Liver (tissue), 9 donors: ENCODE measurements around the gene GALK1. TPM values are rescaled to one million over a fixed set of nuclear protein-coding genes. Genes with fewer than 3 reads are reported as not detected.
A peak's percentile ranks its signal among the peaks of the same experiment; 100 is the strongest.

Source experiments
- DNase-seq: peaks from one replicate; pipeline ENCODE4 v3.0.0-alpha.2; 2017; ENCODE audit warnings: low spot score
- H3K27ac ChIP-seq, 2 donors: one replicate each; pipeline ENCODE4 v1.7.0; 2013; ENCODE audit warnings: inconsistent platforms in 2 of 2, low read length in 2 of 2, control low read depth in 1 of 2, low read depth in 1 of 2, mild to moderate bottlenecking in 1 of 2
- H3K27me3 ChIP-seq, 4 donors: one replicate each; pipeline versions ENCODE4 v1.6.1 to v1.7.0; 2013; ENCODE audit warnings: low read length in 3 of 4, inconsistent platforms in 1 of 4, mild to moderate bottlenecking in 1 of 4, moderate library complexity in 1 of 4; ENCODE audit not compliant: control insufficient read depth in 4 of 4, insufficient read depth in 4 of 4
- H3K36me3 ChIP-seq, 4 donors: one replicate each; pipeline versions ENCODE4 v1.6.1 to v1.7.0; 2013; ENCODE audit warnings: low read length in 3 of 4, mild to moderate bottlenecking in 3 of 4, low read depth in 1 of 4, moderate library complexity in 1 of 4; ENCODE audit not compliant: control insufficient read depth in 4 of 4, insufficient read depth in 3 of 4
- H3K4me1 ChIP-seq, 4 donors: one replicate each; pipeline versions ENCODE4 v1.6.1 to v1.7.0; 2013; ENCODE audit warnings: low read length in 3 of 4, mild to moderate bottlenecking in 3 of 4, moderate library complexity in 1 of 4; ENCODE audit not compliant: control insufficient read depth in 4 of 4, insufficient read depth in 4 of 4
- H3K4me3 ChIP-seq, 3 donors: one replicate each; pipeline versions ENCODE4 v1.6.1 to v1.7.0; 2013; ENCODE audit warnings: low read length in 3 of 3, control low read depth in 1 of 3, low read depth in 1 of 3, mild to moderate bottlenecking in 1 of 3
- H3K9ac ChIP-seq, 2 donors: one replicate each; pipeline ENCODE4 v1.7.0; 2013; ENCODE audit warnings: low read length in 2 of 2, mild to moderate bottlenecking in 2 of 2, moderate library complexity in 2 of 2, control low read depth in 1 of 2, low read depth in 1 of 2
- H3K9me3 ChIP-seq, 4 donors: one replicate each; pipeline versions ENCODE4 v1.6.1 to v1.7.0; 2013; ENCODE audit warnings: low read length in 3 of 4; ENCODE audit not compliant: control insufficient read depth in 4 of 4
- ATF3 ChIP-seq: IDR thresholded peaks from 2 replicates; pipeline ENCODE4 v1.6.1; 2016; ENCODE audit warnings: antibody characterized with exemption
- CTCF ChIP-seq: fragments of 150-350 bp; IDR thresholded peaks from 2 replicates; pipeline ENCODE4 v1.5.1; 2017; ENCODE audit warnings: improper control_type of control experiment, low read depth, low read length; ENCODE audit not compliant: missing input control
- EGR1 ChIP-seq, 2 donors: IDR thresholded peaks; 2 replicates each; pipeline ENCODE4 v1.6.1; 2016 to 2018; ENCODE audit warnings: antibody characterized with exemption in 2 of 2, low read depth in 2 of 2
- FOXA1 ChIP-seq: IDR thresholded peaks from 2 replicates; pipeline ENCODE4 v1.6.1; 2016; ENCODE audit warnings: antibody characterized with exemption
- FOXA2 ChIP-seq: IDR thresholded peaks from 2 replicates; pipeline ENCODE4 v1.6.1; 2016; ENCODE audit warnings: antibody characterized with exemption
- GABPA ChIP-seq, 2 donors: IDR thresholded peaks in 1 of 2; conservative IDR thresholded peaks in 1 of 2; 2 replicates each; pipeline ENCODE4 v1.6.1; 2016; ENCODE audit warnings: antibody characterized with exemption in 2 of 2, mild to moderate bottlenecking in 1 of 2, moderate library complexity in 1 of 2
- HNF4A ChIP-seq, 2 donors: conservative IDR thresholded peaks; 2 replicates each; pipeline ENCODE4 v1.6.1; 2016; ENCODE audit warnings: antibody characterized with exemption in 2 of 2, mild to moderate bottlenecking in 2 of 2
- HNF4G ChIP-seq: IDR thresholded peaks from 2 replicates; pipeline ENCODE4 v1.6.1; 2016; ENCODE audit warnings: antibody characterized with exemption
- JUND ChIP-seq, 2 donors: IDR thresholded peaks; 2 replicates each; pipeline ENCODE4 v1.6.1; 2016; ENCODE audit warnings: antibody characterized with exemption in 2 of 2
- MAX ChIP-seq: IDR thresholded peaks from 2 replicates; pipeline ENCODE4 v1.6.1; 2016; ENCODE audit warnings: antibody characterized with exemption
- NR2F2 ChIP-seq: IDR thresholded peaks from 2 replicates; pipeline ENCODE4 v1.6.1; 2016; ENCODE audit warnings: antibody characterized with exemption
- RAD21 ChIP-seq, 2 donors: IDR thresholded peaks; 2 replicates each; pipeline ENCODE4 v1.6.1; 2016; ENCODE audit warnings: antibody characterized with exemption in 2 of 2, mild to moderate bottlenecking in 2 of 2
- RXRA ChIP-seq, 2 donors: IDR thresholded peaks; 2 replicates each; pipeline ENCODE4 v1.6.1; 2017 to 2018; ENCODE audit warnings: antibody characterized with exemption in 2 of 2, mild to moderate bottlenecking in 1 of 2
- SP1 ChIP-seq: IDR thresholded peaks from 2 replicates; pipeline ENCODE4 v1.6.1; 2018; ENCODE audit warnings: antibody characterized with exemption, mild to moderate bottlenecking
- TAF1 ChIP-seq: conservative IDR thresholded peaks from 2 replicates; pipeline ENCODE4 v1.6.1; 2016; ENCODE audit warnings: antibody characterized with exemption, mild to moderate bottlenecking
- YY1 ChIP-seq: IDR thresholded peaks from 2 replicates; pipeline ENCODE4 v1.6.1; 2016; ENCODE audit warnings: antibody characterized with exemption, mild to moderate bottlenecking
- ZBTB33 ChIP-seq: IDR thresholded peaks from 2 replicates; pipeline ENCODE4 v1.6.1; 2016; ENCODE audit warnings: antibody characterized with exemption
- WGBS: extraction: QIAGEN DNeasy Blood & Tissue Kit; methylation state at CpG from one replicate; pipeline ENCODE4 v1.1.7; 2013; 5-methylcytosine and 5-hydroxymethylcytosine counted together
- polyA plus RNA-seq, 2 donors: library from polyadenylated mRNA; stranded (reverse) in 1 of 2; unstranded in 1 of 2; fragments of 200-250 nt in 1 of 2; fragments of >200 nt in 1 of 2; fragmentation: Nextera tagmentation in 1 of 2; extraction: Ambion mirVana in 1 of 2; gene quantifications; one replicate each; pipeline versions ENCODE4 v1.2.1 to v1.2.3, GENCODE V29; 2013 to 2015
- total RNA-seq, 2 donors: library from RNA; depleted of rRNA; stranded (reverse); fragments of >200 nt; gene quantifications; one replicate each; pipeline ENCODE4 v1.2.3, GENCODE V29; 2014
- donor health status: healthy.
- donor health status: healthy.
- donor health status: healthy.
- donor health status: healthy.
- donor health status: healthy.

GALK1 gene
- total and polyA plus RNA-seq, 4 donors = 59.0 to 230 (median 95.9) TPM

GRCh38 chr17:75808549-75808904, 43.5 kb upstream of the GALK1 start:
- TF ChIP-seq CTCF = no peak
- TF ChIP-seq JUND (IDR thresholded peaks at IDR 0.05) = no peak
- TF ChIP-seq NR2F2 = no peak
- no peak for TF ChIP-seq RXRA (IDR thresholded peaks at IDR 0.05)
- TF ChIP-seq FOXA1 = no peak
- WGBS = 85% methylated on average over 4 of the region's 4 CpGs
- Histone ChIP-seq H3K4me3 (no peak overlapping the region), H3K9me3 (no peaks in the 10 kb centered on the region), H3K27me3 (no peaks in the 10 kb centered on the region), H3K36me3 (peaks cover 6 to 22% (median 10%) of the 10 kb centered on the region in 4 donors), H3K9ac (no peak overlapping the region), H3K27ac (peak overlapping the region; percentile 17 to 46), H3K4me1 (peaks cover 0 to 27% (median 17%) of the 10 kb centered on the region in 4 donors)
- DNase-seq = no peak

- no peak overlapping the region for H3K27ac ChIP-seq
- no peak overlapping the region for H3K9ac ChIP-seq
- H3K4me1 ChIP-seq = peaks cover 0 to 27% (median 17%) of the 10 kb centered on the region in 4 donors
- WGBS = 94% methylated on average over 3 of the region's 3 CpGs
- no peaks in the 10 kb centered on the region for H3K27me3 ChIP-seq
- no peak for DNase-seq
- no peak overlapping the region for H3K4me3 ChIP-seq
- H3K36me3 ChIP-seq = peaks cover 5 to 17% (median 8%) of the 10 kb centered on the region in 4 donors
- no peak for TF ChIP-seq JUND (IDR thresholded peaks at IDR 0.05)
- no peak for TF ChIP-seq YY1
- TF ChIP-seq ATF3 = no peak
- no peak for TF ChIP-seq SP1
- TF ChIP-seq GABPA (IDR thresholded peaks at IDR 0.05 in 1 of 2, conservative IDR thresholded peaks at IDR 0.05 in 1 of 2) = no peak
- no peak for TF ChIP-seq NR2F2
- TF ChIP-seq RAD21 (IDR thresholded peaks at IDR 0.05) = no peak
- TF ChIP-seq EGR1 (IDR thresholded peaks at IDR 0.05; ENCODE audit: low read depth in 2 of 2) = no peak
- no peak for TF ChIP-seq TAF1
- TF ChIP-seq RXRA (IDR thresholded peaks at IDR 0.05) = no peak
- TF ChIP-seq CTCF = no peak
- H3K9me3 ChIP-seq = no peaks in the 10 kb centered on the region
Observed at GRCh38 chr17:75807861-75808260, 42.9 kb upstream of the GALK1 start.

- Histone ChIP-seq H3K9me3 (no peaks in the 10 kb centered on the region), H3K27ac (no peak overlapping the region)
- 91% methylated on average over 4 of the region's 4 CpGs for WGBS
- no peak for TF ChIP-seq FOXA2
- TF ChIP-seq MAX = no peak
- TF ChIP-seq ATF3 = no peak
- no peak for TF ChIP-seq FOXA1
- no peak for TF ChIP-seq HNF4A (conservative IDR thresholded peaks at IDR 0.05)
- no peak for TF ChIP-seq RAD21 (IDR thresholded peaks at IDR 0.05)
- TF ChIP-seq JUND (IDR thresholded peaks at IDR 0.05) = no peak
- TF ChIP-seq TAF1 = no peak
- TF ChIP-seq RXRA (IDR thresholded peaks at IDR 0.05) = no peak
- no peak for TF ChIP-seq CTCF
- TF ChIP-seq EGR1 (IDR thresholded peaks at IDR 0.05; ENCODE audit: low read depth in 2 of 2) = no peak
- no peak for TF ChIP-seq ZBTB33
- no peak for TF ChIP-seq GABPA (IDR thresholded peaks at IDR 0.05 in 1 of 2, conservative IDR thresholded peaks at IDR 0.05 in 1 of 2)
- no peak for TF ChIP-seq NR2F2
- no peak for TF ChIP-seq HNF4G
Observed at GRCh38 chr17:75806822-75807500, 42.0 kb upstream of the GALK1 start.

More at GRCh38 chr17:75806822-75807500, 42.0 kb upstream of the GALK1 start:
- no peak for DNase-seq
- H3K36me3 ChIP-seq = peaks cover 0 to 8% (median under 1%) of the 10 kb centered on the region in 4 donors
- no peaks in the 10 kb centered on the region for H3K27me3 ChIP-seq
- no peak overlapping the region for H3K4me3 ChIP-seq
- H3K4me1 ChIP-seq = peaks cover 0 to 27% (median 17%) of the 10 kb centered on the region in 4 donors
- H3K9ac ChIP-seq = no peak overlapping the region
